Esophagus muscularis mucosa (tissue), 4 donors: ENCODE results near the gene SNX20.

Experiments
- CTCF ChIP-seq, 3 experiments: fragments of 200-600 bp in 2 of 3; fragments of 450-650 bp in 1 of 3; sonication (generic) in 2 of 3; IDR thresholded peaks; one replicate each; pipeline ENCODE4 v1.5.1; 2017 to 2019; ENCODE audit warnings: antibody characterized with exemption in 3 of 3, mild to moderate bottlenecking in 2 of 3, moderate library complexity in 1 of 3
- EP300 ChIP-seq: sonication (generic); formaldehyde crosslinking; IDR thresholded peaks from one replicate; pipeline ENCODE4 v1.6.1; 2017; ENCODE audit warnings: antibody characterized with exemption
- POLR2A ChIP-seq: fragments of 450-650 bp; IDR thresholded peaks from one replicate; pipeline ENCODE4 v1.6.1; 2017; ENCODE audit warnings: antibody characterized with exemption, moderate library complexity, mild to moderate bottlenecking, low read depth

- TF ChIP-seq EP300 (no peak), CTCF (IDR thresholded peaks at IDR 0.05) (no peak), POLR2A (no peak)
Observed at GRCh38 chr16:50674831-50675230, 6.3 kb downstream of the SNX20 start.
